ENCODE results near the gene DIPK1A.

DIPK1A gene

DNA sequence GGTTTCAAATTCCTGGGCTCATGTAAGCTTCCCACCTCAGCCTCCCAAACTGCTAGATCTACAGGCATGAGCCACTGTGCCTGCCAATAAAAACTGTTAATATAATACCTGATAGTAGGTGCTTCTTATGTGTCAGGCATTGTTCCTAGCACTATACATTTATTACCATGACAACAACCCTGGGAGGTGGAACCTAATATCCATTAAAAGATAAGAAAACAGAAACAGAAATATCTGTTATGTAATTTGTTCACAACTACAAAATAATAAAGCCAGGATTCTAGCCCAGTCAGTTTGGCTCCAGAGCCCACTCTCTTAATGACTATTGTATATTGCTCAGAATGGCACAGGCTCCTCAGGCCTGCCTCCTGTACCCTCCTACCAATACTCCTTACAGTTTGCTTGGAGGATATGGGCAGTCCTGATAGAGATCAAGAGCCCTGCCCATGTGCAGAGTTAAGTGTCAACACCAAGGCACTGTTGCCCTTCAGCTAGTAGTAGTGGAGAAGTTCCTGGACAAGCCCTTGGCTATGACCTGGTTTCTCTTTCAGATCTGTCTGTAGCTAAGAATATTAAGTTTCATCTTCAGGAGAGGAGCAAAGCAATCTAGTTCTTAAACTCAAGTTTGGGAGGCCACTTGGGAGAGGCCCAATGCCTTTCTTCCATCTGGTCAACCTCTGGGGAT, 107.0 kb downstream of the DIPK1A start:
- no peaks in the 10 kb centered on the region for H3K27me3 ChIP-seq (ENCODE audit: insufficient read depth, low read depth, severe bottlenecking)
- no peaks in the 10 kb centered on the region for H3K36me3 ChIP-seq
- no peak overlapping the region for H3K4me3 ChIP-seq (ENCODE audit: low read depth, low read length)
- DNase-seq, result no peak
- TF ChIP-seq, protein P1, sequence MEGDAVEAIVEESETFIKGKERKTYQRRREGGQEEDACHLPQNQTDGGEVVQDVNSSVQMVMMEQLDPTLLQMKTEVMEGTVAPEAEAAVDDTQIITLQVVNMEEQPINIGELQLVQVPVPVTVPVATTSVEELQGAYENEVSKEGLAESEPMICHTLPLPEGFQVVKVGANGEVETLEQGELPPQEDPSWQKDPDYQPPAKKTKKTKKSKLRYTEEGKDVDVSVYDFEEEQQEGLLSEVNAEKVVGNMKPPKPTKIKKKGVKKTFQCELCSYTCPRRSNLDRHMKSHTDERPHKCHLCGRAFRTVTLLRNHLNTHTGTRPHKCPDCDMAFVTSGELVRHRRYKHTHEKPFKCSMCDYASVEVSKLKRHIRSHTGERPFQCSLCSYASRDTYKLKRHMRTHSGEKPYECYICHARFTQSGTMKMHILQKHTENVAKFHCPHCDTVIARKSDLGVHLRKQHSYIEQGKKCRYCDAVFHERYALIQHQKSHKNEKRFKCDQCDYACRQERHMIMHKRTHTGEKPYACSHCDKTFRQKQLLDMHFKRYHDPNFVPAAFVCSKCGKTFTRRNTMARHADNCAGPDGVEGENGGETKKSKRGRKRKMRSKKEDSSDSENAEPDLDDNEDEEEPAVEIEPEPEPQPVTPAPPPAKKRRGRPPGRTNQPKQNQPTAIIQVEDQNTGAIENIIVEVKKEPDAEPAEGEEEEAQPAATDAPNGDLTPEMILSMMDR (IDR thresholded peaks at IDR 0.05; ENCODE audit: low read depth, low read length), result no peak
- no peaks in the 10 kb centered on the region for H3K9me3 ChIP-seq (ENCODE audit: severe bottlenecking)
- H3K27ac ChIP-seq, result no peak overlapping the region

DNA sequence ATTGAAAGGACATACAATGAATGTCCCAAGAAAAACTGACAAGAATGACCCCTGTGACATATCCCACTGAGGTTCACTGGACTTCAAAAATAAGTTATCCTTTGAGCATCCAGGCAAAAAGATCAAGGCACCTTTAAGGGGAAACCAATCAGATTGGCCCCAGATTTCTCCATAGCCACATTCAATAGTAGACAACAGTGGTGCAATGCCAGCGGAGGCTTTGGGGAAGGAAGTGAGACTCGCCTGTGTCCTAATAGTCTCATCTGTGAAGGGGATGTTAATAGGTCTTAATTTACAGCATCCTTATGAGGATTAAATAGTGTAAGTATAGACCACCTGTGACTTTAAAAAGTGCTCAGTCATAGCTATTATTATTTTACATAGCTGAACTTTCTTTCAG, 108.0 kb downstream of the DIPK1A start:
- Histone ChIP-seq H3K9me3 (ENCODE audit: severe bottlenecking) (no peaks in the 10 kb centered on the region), H3K27ac (no peak overlapping the region), H3K27me3 (ENCODE audit: insufficient read depth, low read depth, severe bottlenecking) (no peaks in the 10 kb centered on the region), H3K36me3 (no peaks in the 10 kb centered on the region), H3K4me3 (ENCODE audit: low read depth, low read length) (no peak overlapping the region)
- TF ChIP-seq, protein P1 (IDR thresholded peaks at IDR 0.05; ENCODE audit: low read depth, low read length), result no peak
- DNase-seq, result no peak

GRCh38 chr1:92851729-92852128, 109.5 kb downstream of the DIPK1A start:
- Histone ChIP-seq H3K27ac (no peak overlapping the region), H3K36me3 (no peaks in the 10 kb centered on the region), H3K9me3 (ENCODE audit: severe bottlenecking) (no peaks in the 10 kb centered on the region), H3K4me3 (ENCODE audit: low read depth, low read length) (no peak overlapping the region), H3K27me3 (ENCODE audit: insufficient read depth, low read depth, severe bottlenecking) (no peaks in the 10 kb centered on the region)
- no peak for DNase-seq
- TF ChIP-seq, protein P1 (IDR thresholded peaks at IDR 0.05; ENCODE audit: low read depth, low read length), result no peak

- no peak for DNase-seq
- H3K4me3 ChIP-seq (ENCODE audit: low read depth, low read length), result no peak overlapping the region
- H3K9me3 ChIP-seq (ENCODE audit: severe bottlenecking), result no peaks in the 10 kb centered on the region
- no peaks in the 10 kb centered on the region for H3K36me3 ChIP-seq
- H3K27me3 ChIP-seq (ENCODE audit: insufficient read depth, low read depth, severe bottlenecking), result no peaks in the 10 kb centered on the region
- no peak overlapping the region for H3K27ac ChIP-seq
- TF ChIP-seq, protein P1 (IDR thresholded peaks at IDR 0.05; ENCODE audit: low read depth, low read length), result no peak
These were observed 111.2 kb downstream of the DIPK1A start for GRCh38 chr1:92850019-92850418.

GRCh38 chr1:92848201-92848600, 113.1 kb downstream of the DIPK1A start:
- Histone ChIP-seq H3K4me3 (ENCODE audit: low read depth, low read length) (no peak overlapping the region), H3K27me3 (ENCODE audit: insufficient read depth, low read depth, severe bottlenecking) (no peaks in the 10 kb centered on the region), H3K27ac (no peak overlapping the region), H3K9me3 (ENCODE audit: severe bottlenecking) (no peaks in the 10 kb centered on the region), H3K36me3 (peaks cover 13% of the 10 kb centered on the region)
- DNase-seq, result no peak
- TF ChIP-seq, protein P1 (IDR thresholded peaks at IDR 0.05; ENCODE audit: low read depth, low read length), result no peak

DNA sequence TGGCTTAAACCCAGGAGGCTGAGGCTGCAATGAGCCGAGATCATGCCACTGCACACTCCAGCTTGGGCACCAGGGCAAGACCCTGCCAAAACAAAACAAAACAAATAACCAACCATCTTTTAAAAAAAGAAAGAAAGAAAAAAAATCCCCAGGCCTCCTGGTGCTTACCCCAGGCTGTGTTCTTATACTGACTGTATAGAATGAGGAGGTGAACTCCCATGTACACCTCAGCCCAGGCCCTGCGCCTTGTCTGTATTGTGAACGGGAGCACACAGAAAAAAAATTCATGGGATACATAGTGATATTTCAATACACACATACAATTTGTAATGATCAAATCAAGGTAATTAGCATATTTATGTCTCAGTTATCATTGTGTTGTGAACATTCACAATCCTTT, 115.4 kb downstream of the DIPK1A start:
- no peak overlapping the region for H3K27ac ChIP-seq
- no peak overlapping the region for H3K4me3 ChIP-seq (ENCODE audit: low read depth, low read length)
- TF ChIP-seq, protein P1 (IDR thresholded peaks at IDR 0.05; ENCODE audit: low read depth, low read length), result no peak
- H3K27me3 ChIP-seq (ENCODE audit: insufficient read depth, low read depth, severe bottlenecking), result no peaks in the 10 kb centered on the region
- no peaks in the 10 kb centered on the region for H3K9me3 ChIP-seq (ENCODE audit: severe bottlenecking)
- peaks cover 36% of the 10 kb centered on the region for H3K36me3 ChIP-seq
- DNase-seq, result no peak
